ENCODE data around the gene COX10.
A peak's percentile ranks its signal among the peaks of the same experiment; 100 is the strongest.

Gene COX10

GRCh38 chr17:14068542-14069250 is 608 bp upstream of the COX10 start:
- intact Hi-C loops (cut with DNase I): no loop called here
- no peak for DNase-seq

GRCh38 chr17:14070344-14070984 is 1.2 kb downstream of the COX10 start:
- DNase-seq: no peak
- intact Hi-C loops (cut with DNase I): no loop called here

- DNase-seq: no peak
- intact Hi-C loops (cut with DNase I): no loop called here
Observed at GRCh38 chr17:14072881-14073280, 3.6 kb downstream of the COX10 start.

GRCh38 chr17:14078027-14078426 is 8.7 kb downstream of the COX10 start:
- intact Hi-C loops (cut with DNase I): no loop called here
- DNase-seq: no peak

- DNase-seq: no peak
- intact Hi-C loops (cut with DNase I): no loop called here
Observed at GRCh38 chr17:14080847-14081251, 11.5 kb downstream of the COX10 start.

- intact Hi-C loops (cut with DNase I): no loop called here
- no peak for DNase-seq
Observed at GRCh38 chr17:14082848-14083247, 13.5 kb downstream of the COX10 start.

GRCh38 chr17:14084955-14085354 is 15.7 kb downstream of the COX10 start:
- DNase-seq: no peak

GRCh38 chr17:14086189-14086588 is 16.9 kb downstream of the COX10 start:
- intact Hi-C loops (cut with DNase I): no loop called here
- no peak for DNase-seq

More at GRCh38 chr17:14084955-14085354, 15.7 kb downstream of the COX10 start:
- intact Hi-C loops (cut with DNase I): no loop called here

GRCh38 chr17:14089179-14089578 is 19.9 kb downstream of the COX10 start:
- no peak for DNase-seq
- intact Hi-C loops (cut with DNase I): no loop called here

GRCh38 chr17:14091367-14091766 is 22.1 kb downstream of the COX10 start:
- intact Hi-C loops (cut with DNase I): no loop called here
- no peak for DNase-seq

GRCh38 chr17:14092808-14093207 is 23.5 kb downstream of the COX10 start:
- no peak for DNase-seq
- intact Hi-C loops (cut with DNase I): no loop called here

GRCh38 chr17:14094676-14095601 is 25.6 kb downstream of the COX10 start:
- DNase-seq: no peak
- intact Hi-C loops (cut with DNase I): no loop called here

- intact Hi-C loops (cut with DNase I): no loop called here
- DNase-seq: no peak
Observed at GRCh38 chr17:14095631-14096030, 26.3 kb downstream of the COX10 start.

GRCh38 chr17:14098246-14098645 is 28.9 kb downstream of the COX10 start:
- DNase-seq: no peak
- intact Hi-C loops (cut with DNase I): no loop called here

- intact Hi-C loops (cut with DNase I): no loop called here
- peak in 1 of 10 donors; percentile 75 for DNase-seq
Observed at GRCh38 chr17:14101976-14102375, 32.7 kb downstream of the COX10 start.

GRCh38 chr17:14103836-14104235 is 34.5 kb downstream of the COX10 start:
- no peak for DNase-seq
- intact Hi-C loops (cut with DNase I): no loop called here

GRCh38 chr17:14104734-14105133 is 35.4 kb downstream of the COX10 start:
- intact Hi-C loops (cut with DNase I): no loop called here
- DNase-seq: no peak

- DNase-seq: no peak
- intact Hi-C loops (cut with DNase I): no loop called here
Observed at GRCh38 chr17:14107889-14108288, 38.6 kb downstream of the COX10 start.

GRCh38 chr17:14112407-14112806 is 43.1 kb downstream of the COX10 start:
- DNase-seq: no peak
- intact Hi-C loops (cut with DNase I): no loop called here

GRCh38 chr17:14113137-14113536 is 43.8 kb downstream of the COX10 start:
- DNase-seq: no peak

More at GRCh38 chr17:14113137-14113536, 43.8 kb downstream of the COX10 start:
- intact Hi-C loops (cut with DNase I): no loop called here
